GM19023 (cell line): ENCODE results near the gene FAM20C.
"Not testable (repeated sequence)": the region's sequence is repeated elsewhere in the genome, so short reads cannot be mapped to it uniquely, and the experiment has no call there.

Experiments used
- ATAC-seq: cut with Tn5 transposase; IDR thresholded peaks from one replicate; pipeline ENCODE4 v1.9.1; 2021; ENCODE audit warnings: mild to moderate bottlenecking, moderate library complexity; ENCODE audit not compliant: unreplicated experiment

The FAM20C gene

GRCh38 chr7:191105-191980 lies 1.0 kb upstream of the FAM20C start:
- ATAC-seq: no peak

- ATAC-seq: no peak
Measured at GRCh38 chr7:192701-193480, 520 bp downstream of the FAM20C start.

GRCh38 chr7:193481-194251 lies 1.3 kb downstream of the FAM20C start:
- no peak for ATAC-seq

- no peak for ATAC-seq
Measured at GRCh38 chr7:194252-195009, 2.1 kb downstream of the FAM20C start.

- no peak for ATAC-seq
Measured at GRCh38 chr7:195010-195829, 2.8 kb downstream of the FAM20C start.

- ATAC-seq: no peak
Measured at GRCh38 chr7:195830-196128, 3.4 kb downstream of the FAM20C start.

GRCh38 chr7:196283-196682 lies 3.9 kb downstream of the FAM20C start:
- ATAC-seq: no peak

GRCh38 chr7:196778-197321 lies 4.5 kb downstream of the FAM20C start:
- no peak for ATAC-seq

- ATAC-seq: no peak
Measured at GRCh38 chr7:197413-198335, 5.3 kb downstream of the FAM20C start.

GRCh38 chr7:199483-200249 lies 7.3 kb downstream of the FAM20C start:
- no peak for ATAC-seq

GRCh38 chr7:200290-200689 lies 7.9 kb downstream of the FAM20C start:
- ATAC-seq: no peak

GRCh38 chr7:200704-201103 lies 8.3 kb downstream of the FAM20C start:
- no peak for ATAC-seq

- ATAC-seq: no peak
Measured at GRCh38 chr7:204326-204725, 12.0 kb downstream of the FAM20C start.

- no peak for ATAC-seq
Measured at GRCh38 chr7:205115-206010, 13.0 kb downstream of the FAM20C start.

- ATAC-seq: not testable (repeated sequence)
Measured at GRCh38 chr7:206351-206750, 14.0 kb downstream of the FAM20C start.

GRCh38 chr7:207418-208129 lies 15.2 kb downstream of the FAM20C start:
- no peak for ATAC-seq
